ENCODE results near the gene NACA2.

- TF ChIP-seq CTCF (IDR thresholded peaks at IDR 0.05), result no peak
- TF ChIP-seq POLR2A (IDR thresholded peaks at IDR 0.05), result no peak
Observed at GRCh38 chr17:61600621-61601020, 9.6 kb upstream of the NACA2 start.
